Measurements from ENCODE around the gene BLTP3B.
A peak's percentile ranks its signal among the peaks of the same experiment; 100 is the strongest.
"Not testable (repeated sequence)": the region's sequence is repeated elsewhere in the genome, so short reads cannot be mapped to it uniquely, and the experiment has no call there.

BLTP3B gene

GRCh38 chr12:100142851-100143559 lies at the start of gene BLTP3B:
TSS of gene BLTP3B (minus strand) at chr12:100142874. CDS start at chr12:100142635, 239 bp downstream.
- peak; percentile 85 to 90 for DNase-seq (ENCODE audit: low read depth in 2 of 2)

- no peak for DNase-seq (ENCODE audit: low read depth in 2 of 2)
These were observed 47.1 kb upstream of the BLTP3B start for GRCh38 chr12:100189636-100190394.

- not testable (repeated sequence) for DNase-seq (ENCODE audit: low read depth in 2 of 2)
These were observed 46.4 kb upstream of the BLTP3B start for GRCh38 chr12:100188888-100189635.

GRCh38 chr12:100187857-100188519 lies 45.3 kb upstream of the BLTP3B start:
- no peak for DNase-seq (ENCODE audit: low read depth in 2 of 2)

GRCh38 chr12:100187068-100187467 lies 44.4 kb upstream of the BLTP3B start:
- DNase-seq (ENCODE audit: low read depth in 2 of 2) = no peak

- DNase-seq (ENCODE audit: low read depth in 2 of 2) = no peak
These were observed 43.4 kb upstream of the BLTP3B start for GRCh38 chr12:100186071-100186470.

- DNase-seq (ENCODE audit: low read depth in 2 of 2) = no peak
These were observed 42.8 kb upstream of the BLTP3B start for GRCh38 chr12:100185361-100185894.

GRCh38 chr12:100184549-100185145 lies 42.0 kb upstream of the BLTP3B start:
- no peak for DNase-seq (ENCODE audit: low read depth in 2 of 2)

- DNase-seq (ENCODE audit: low read depth in 2 of 2) = no peak
These were observed 36.6 kb upstream of the BLTP3B start for GRCh38 chr12:100179252-100179651.

GRCh38 chr12:100176493-100176892 lies 33.8 kb upstream of the BLTP3B start:
- not testable (repeated sequence) for DNase-seq (ENCODE audit: low read depth in 2 of 2)

GRCh38 chr12:100174495-100174894 lies 31.8 kb upstream of the BLTP3B start:
- no peak for DNase-seq (ENCODE audit: low read depth in 2 of 2)

GRCh38 chr12:100173111-100173510 lies 30.4 kb upstream of the BLTP3B start:
- no peak for DNase-seq (ENCODE audit: low read depth in 2 of 2)

GRCh38 chr12:100171248-100171647 lies 28.6 kb upstream of the BLTP3B start:
- DNase-seq (ENCODE audit: low read depth in 2 of 2) = no peak

GRCh38 chr12:100170313-100170858 lies 27.7 kb upstream of the BLTP3B start:
- no peak for DNase-seq (ENCODE audit: low read depth in 2 of 2)

GRCh38 chr12:100169345-100169744 lies 26.7 kb upstream of the BLTP3B start:
- DNase-seq (ENCODE audit: low read depth in 2 of 2) = no peak

- no peak for DNase-seq (ENCODE audit: low read depth in 2 of 2)
These were observed 25.9 kb upstream of the BLTP3B start for GRCh38 chr12:100168562-100168961.

- no peak for DNase-seq (ENCODE audit: low read depth in 2 of 2)
These were observed 23.6 kb upstream of the BLTP3B start for GRCh38 chr12:100166232-100166631.

GRCh38 chr12:100165356-100165755 lies 22.7 kb upstream of the BLTP3B start:
- no peak for DNase-seq (ENCODE audit: low read depth in 2 of 2)

- DNase-seq (ENCODE audit: low read depth in 2 of 2) = no peak
These were observed 21.6 kb upstream of the BLTP3B start for GRCh38 chr12:100164153-100164704.

- peak; percentile 49 to 55 for DNase-seq (ENCODE audit: low read depth in 2 of 2)
These were observed 20.9 kb upstream of the BLTP3B start for GRCh38 chr12:100163416-100164152.
